Lung (tissue), 12 donors: ENCODE data around the gene SCYL3. TPM values are rescaled to one million over a fixed set of nuclear protein-coding genes. Genes with fewer than 3 reads are reported as not detected.

Experiments
- ATAC-seq: fragments of 200-7000 bp; cut with Tn5 transposase; one replicate; pipeline ENCODE4 v1.9.1; 2020; ENCODE audit warnings: moderate number of reproducible peaks; ENCODE audit not compliant: insufficient read depth, low FRiP score
- DNase-seq, 3 donors: peaks; one replicate each; pipeline ENCODE4 v3.0.0-alpha.2; 2013 to 2017
- H3K27ac ChIP-seq, 2 donors: one replicate each; pipeline ENCODE4 v1.5.1; 2013; ENCODE audit warnings: mild to moderate bottlenecking in 2 of 2, moderate library complexity in 2 of 2, control low read depth in 1 of 2, inconsistent platforms in 1 of 2, low read depth in 1 of 2, low read length in 1 of 2
- H3K27me3 ChIP-seq, 3 donors: one replicate each; pipeline ENCODE4 v1.5.1; 2013; ENCODE audit warnings: low read length in 2 of 3; ENCODE audit not compliant: control insufficient read depth in 3 of 3, insufficient read depth in 3 of 3
- H3K36me3 ChIP-seq, 4 donors: one replicate each; pipeline ENCODE4 v1.5.1; 2013; ENCODE audit warnings: low read length in 4 of 4, mild to moderate bottlenecking in 1 of 4, moderate library complexity in 1 of 4; ENCODE audit not compliant: control insufficient read depth in 4 of 4, insufficient read depth in 4 of 4
- H3K4me1 ChIP-seq, 5 donors: one replicate each; pipeline ENCODE4 v1.5.1; 2013; ENCODE audit warnings: low read length in 5 of 5, mild to moderate bottlenecking in 2 of 5, moderate library complexity in 1 of 5; ENCODE audit not compliant: control insufficient read depth in 5 of 5, insufficient read depth in 5 of 5
- H3K4me3 ChIP-seq: one replicate; pipeline ENCODE4 v1.5.1; 2013; ENCODE audit warnings: mild to moderate bottlenecking, control low read depth, moderate library complexity
- H3K9ac ChIP-seq, 2 donors: one replicate each; pipeline ENCODE4 v1.5.1; 2013; ENCODE audit warnings: low read length in 2 of 2, control low read depth in 1 of 2; ENCODE audit not compliant: insufficient read depth in 1 of 2
- H3K9me3 ChIP-seq, 4 donors: one replicate each; pipeline ENCODE4 v1.5.1; 2013; ENCODE audit warnings: low read length in 3 of 4, mild to moderate bottlenecking in 1 of 4, moderate library complexity in 1 of 4; ENCODE audit not compliant: control insufficient read depth in 4 of 4, insufficient read depth in 3 of 4
- CTCF ChIP-seq: IDR thresholded peaks from 2 replicates; pipeline ENCODE4 v1.5.1; 2012; ENCODE audit warnings: mild to moderate bottlenecking; ENCODE audit errors: control extremely low read depth, extremely low read depth
- whole genome bisulfite sequencing, 2 donors: extraction: QIAGEN DNeasy Blood & Tissue Kit; methylation state at CpG; one replicate each; pipeline ENCODE4 v1.1.7; 2013; 5-methylcytosine and 5-hydroxymethylcytosine counted together
- polyA plus RNA-seq, 2 donors: library from polyadenylated mRNA; stranded (reverse); fragments of 200-250 nt; gene quantifications; one replicate each; pipeline ENCODE4 v1.2.1, GENCODE V29; 2013
- total RNA-seq, 2 donors: library from RNA; depleted of rRNA in 1 of 2; stranded (reverse); fragments of >200 nt in 1 of 2; gene quantifications; one replicate each; pipeline ENCODE4 v1.2.1, GENCODE V29; 2014 to 2021
- donor health status: control.
- donor health status: control.
- donor health status: Bipolar disorder and iron deficiency.
- donor health status: healthy.
- donor health status: DM: yes; HTN: yes; CAD: no.

Gene SCYL3
- total and polyA plus RNA-seq, 4 donors, result 3.8 to 16.0 (median 7.6) TPM

GRCh38 chr1:169931795-169932231, 38.1 kb upstream of the SCYL3 start:
- no peak overlapping the region for H3K9ac ChIP-seq
- no peak for TF ChIP-seq CTCF
- no peaks in the 10 kb centered on the region for H3K9me3 ChIP-seq
- H3K4me1 ChIP-seq, result peaks cover 0 to 12% (median 6%) of the 10 kb centered on the region in 5 donors
- WGBS, 2 donors, result 93 to 97% methylated on average over 1 of the region's 1 CpG
- no peaks in the 10 kb centered on the region for H3K36me3 ChIP-seq
- no peak overlapping the region for H3K27ac ChIP-seq
- ATAC-seq (no peak), DNase-seq (peak in 1 of 3 donors; percentile 22)
- no peak overlapping the region for H3K4me3 ChIP-seq
- H3K27me3 ChIP-seq, result no peaks in the 10 kb centered on the region

DNA sequence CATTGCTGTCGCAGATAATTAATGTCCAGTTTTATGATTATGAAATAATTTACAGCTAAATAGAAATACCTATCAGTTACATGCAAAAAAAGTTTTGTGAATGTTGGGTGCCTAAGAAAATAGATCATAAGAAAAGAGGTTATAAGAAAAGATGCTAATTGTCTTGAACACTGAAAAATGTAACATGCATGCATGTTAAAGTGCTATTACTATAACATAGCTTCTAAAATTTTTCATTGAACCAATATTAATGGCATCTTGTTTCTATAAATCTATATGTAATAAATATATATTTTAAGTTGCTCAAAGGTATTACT, 35.5 kb upstream of the SCYL3 start:
- H3K27ac ChIP-seq, result no peak overlapping the region
- H3K4me1 ChIP-seq, result peaks cover 0 to 10% (median 2%) of the 10 kb centered on the region in 5 donors
- ATAC-seq (no peak), DNase-seq (no peak)
- H3K36me3 ChIP-seq, result no peaks in the 10 kb centered on the region
- TF ChIP-seq CTCF, result no peak
- no peak overlapping the region for H3K9ac ChIP-seq
- no peaks in the 10 kb centered on the region for H3K9me3 ChIP-seq
- H3K27me3 ChIP-seq, result no peaks in the 10 kb centered on the region
- 31 to 43% methylated on average over 1 of the region's 1 CpG for WGBS, 2 donors
- no peak overlapping the region for H3K4me3 ChIP-seq

DNA sequence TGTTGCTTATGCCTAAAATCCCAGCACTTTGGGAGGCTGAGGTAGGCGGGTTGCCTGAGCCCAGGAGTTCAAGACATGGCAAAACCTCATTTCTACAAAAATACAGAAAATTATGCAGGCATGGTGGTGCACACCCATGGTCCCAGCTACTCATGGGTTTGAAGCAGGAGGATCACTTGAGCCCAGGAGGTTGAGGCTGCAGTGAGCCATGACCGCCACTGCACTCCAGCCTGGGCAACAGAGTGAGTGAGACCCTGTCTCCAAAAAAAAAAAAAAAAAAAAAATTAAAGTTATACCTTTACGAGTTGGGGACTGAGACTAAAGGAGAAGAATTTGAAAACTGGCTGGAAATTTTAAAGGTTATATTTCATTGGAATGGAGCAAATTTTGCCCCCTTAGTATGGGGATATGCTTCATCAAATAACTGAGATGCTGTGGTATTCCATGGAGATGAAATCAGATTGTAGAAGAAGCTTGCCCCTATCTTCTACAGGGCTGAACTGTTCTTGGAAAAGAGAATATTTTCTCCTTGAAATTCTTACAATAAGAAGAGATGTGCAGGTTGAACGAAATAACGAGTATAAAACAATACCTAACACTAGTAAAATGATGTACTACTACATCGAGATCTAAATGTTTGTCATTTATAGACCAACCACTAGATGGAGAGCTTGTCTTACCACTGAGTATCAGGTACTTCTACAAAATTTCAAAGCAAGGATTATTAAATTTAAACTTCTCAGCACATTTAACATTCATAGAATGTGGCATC, 34.9 kb upstream of the SCYL3 start:
- ATAC-seq, result peak; percentile 79
- H3K9me3 ChIP-seq, result no peaks in the 10 kb centered on the region
- H3K27ac ChIP-seq, result no peak overlapping the region
- peaks cover 0 to 6% (median 0%) of the 10 kb centered on the region in 5 donors for H3K4me1 ChIP-seq
- no peaks in the 10 kb centered on the region for H3K27me3 ChIP-seq
- TF ChIP-seq CTCF, result peak; percentile 41
- DNase-seq, result peak in 2 of 3 donors; percentile 63 to 78
- H3K4me3 ChIP-seq, result no peak overlapping the region
- no peaks in the 10 kb centered on the region for H3K36me3 ChIP-seq
- no peak overlapping the region for H3K9ac ChIP-seq
- 48 to 53% methylated on average over 6 of the region's 6 CpGs for WGBS, 2 donors
